Transverse colon (tissue), 4 donors: ENCODE measurements around the gene NRCAM. TPM values are rescaled to one million over a fixed set of nuclear protein-coding genes. Genes with fewer than 3 reads are reported as not detected.

Experiments used
- DNase-seq: peaks from one replicate; pipeline ENCODE4 v3.0.0-alpha.2; 2019
- H3K27ac ChIP-seq, 4 donors: fragments of 200-600 bp; sonication (generic); 2 replicates each; pipeline ENCODE4 v1.5.1; 2016 to 2018; ENCODE audit warnings: inconsistent platforms in 4 of 4
- H3K27me3 ChIP-seq: fragments of 200-600 bp; sonication (generic); 2 replicates; pipeline ENCODE4 v1.5.1; 2017; ENCODE audit warnings: inconsistent platforms
- H3K36me3 ChIP-seq, 4 donors: fragments of 200-600 bp; sonication (generic); 2 replicates each; pipeline ENCODE4 v1.5.1; 2017 to 2019; ENCODE audit warnings: inconsistent platforms in 4 of 4
- H3K4me1 ChIP-seq, 4 donors: fragments of 200-600 bp; sonication (generic); 2 replicates each; pipeline ENCODE4 v1.5.1; 2017 to 2020; ENCODE audit warnings: inconsistent platforms in 4 of 4
- H3K4me3 ChIP-seq, 4 donors: fragments of 200-600 bp; sonication (generic); 1 replicate in 1 of 4; 2 replicates in 3 of 4; pipeline versions ENCODE4 v1.5.1 to v1.6.1; 2017 to 2019; ENCODE audit warnings: inconsistent platforms in 4 of 4
- H3K9me3 ChIP-seq, 2 donors: fragments of 200-600 bp; sonication (generic); 2 replicates each; pipeline ENCODE4 v1.5.1; 2017 to 2019; ENCODE audit warnings: inconsistent platforms in 2 of 2
- CTCF ChIP-seq, 5 experiments: fragments of 200-600 bp in 3 of 5; fragments of 450-650 bp in 2 of 5; sonication (generic) in 3 of 5; IDR thresholded peaks; 1 replicate in 2 of 5; 2 replicates in 3 of 5; pipeline ENCODE4 v1.5.1; 2016 to 2017; ENCODE audit warnings: antibody characterized with exemption in 5 of 5, inconsistent platforms in 3 of 5, mild to moderate bottlenecking in 2 of 5, moderate library complexity in 1 of 5
- EP300 ChIP-seq: sonication (generic); formaldehyde crosslinking; IDR thresholded peaks from one replicate; pipeline ENCODE4 v1.6.1; 2017; ENCODE audit warnings: antibody characterized with exemption, low read depth
- POLR2A ChIP-seq: fragments of 450-650 bp; IDR thresholded peaks from one replicate; pipeline ENCODE4 v1.6.1; 2016; ENCODE audit warnings: antibody characterized with exemption, mild to moderate bottlenecking, moderate library complexity
- POLR2AphosphoS5 ChIP-seq, 3 donors: sonication (generic); formaldehyde crosslinking; IDR thresholded peaks; one replicate each; pipeline ENCODE4 v1.6.1; 2016; ENCODE audit warnings: antibody characterized with exemption in 3 of 3
- WGBS, 2 donors: methylation state at CpG; one replicate each; pipeline ENCODE4 v1.1.5; 2018; ENCODE audit warnings: low coverage in 1 of 2; 5-methylcytosine and 5-hydroxymethylcytosine counted together
- in situ Hi-C, 4 donors: fragments of 200-750 bp; cut with MboI; loops; one replicate each; pipeline versions ENCODE4 v1.15.0 to v1.15.1; 2017; ENCODE audit warnings: low sequenced_read_pairs in 3 of 4, low pct_ligation_motif_present in 1 of 4, low pct_unique_long_range_greater_than_20kb in 1 of 4
- intact Hi-C: fragments of 100-400 bp; cut with DNase I; formaldehyde crosslinking; loops from one replicate; pipeline ENCODE4 v1.15.1; 2023; ENCODE audit warnings: low total_unique reads
- total RNA-seq, 4 donors: library from RNA; depleted of rRNA; stranded (reverse); fragments of >200 nt; gene quantifications; one replicate each; pipeline ENCODE4 v1.1.0, GENCODE V29; 2016

The NRCAM gene
- total RNA-seq, 4 donors from 2014 or later = 0.60 to 2.5 (median 1.8) TPM

- no peak for DNase-seq
- in situ Hi-C loops (no loop called here), intact Hi-C loops (no loop called here)
- Histone ChIP-seq H3K4me1 (no peaks in the 10 kb centered on the region), H3K27me3 (no peaks in the 10 kb centered on the region), H3K9me3 (no peaks in the 10 kb centered on the region), H3K36me3 (no peaks in the 10 kb centered on the region), H3K4me3 (no peak overlapping the region), H3K27ac (no peak overlapping the region)
- WGBS, 2 donors = 50 to 57% methylated on average over 3 of the region's 3 CpGs
- TF ChIP-seq POLR2A (no peak), CTCF (IDR thresholded peaks at IDR 0.05) (no peak)
These were observed 304.0 kb downstream of the NRCAM start for GRCh38 chr7:108152198-108152597.

GRCh38 chr7:108149908-108150307 is 306.3 kb downstream of the NRCAM start:
- Histone ChIP-seq H3K9me3 (no peaks in the 10 kb centered on the region), H3K4me3 (no peak overlapping the region), H3K27ac (no peak overlapping the region), H3K4me1 (peaks cover 0 to 6% (median 2%) of the 10 kb centered on the region in 4 donors), H3K27me3 (no peaks in the 10 kb centered on the region), H3K36me3 (no peaks in the 10 kb centered on the region)
- intact Hi-C loops (loop anchor here (10.0 kb wide), 2 partner anchors 145 to 255 kb away; partner anchors contain the start of genes DLD and LAMB1), in situ Hi-C loops (loop anchor here in 2 of 4 donors (25.0 kb wide), 2 partner anchors 263 to 413 kb away; partner anchors contain the start of genes CBLL1 (in 2 of the 2) and DLD (in 1 of the 2))
- no peak for DNase-seq
- 25 to 63% methylated on average over 2 to 6 of the region's 6 CpGs for WGBS, 2 donors
- TF ChIP-seq EP300 (no peak), POLR2AphosphoS5 (IDR thresholded peaks at IDR 0.05) (no peak), CTCF (IDR thresholded peaks at IDR 0.05) (no peak), POLR2A (no peak)

GRCh38 chr7:108149119-108149518 is 307.1 kb downstream of the NRCAM start:
- peaks cover 0 to 6% (median 2%) of the 10 kb centered on the region in 4 donors for H3K4me1 ChIP-seq
- 78 to 90% methylated on average over 5 of the region's 5 CpGs for WGBS, 2 donors
- intact Hi-C loops = loop anchor here (10.0 kb wide), 2 partner anchors 144 to 254 kb away; partner anchors contain the start of genes DLD and LAMB1
- H3K4me3 ChIP-seq = no peak overlapping the region
- H3K27me3 ChIP-seq = no peaks in the 10 kb centered on the region
- TF ChIP-seq CTCF (IDR thresholded peaks at IDR 0.05) (no peak), POLR2A (no peak), POLR2AphosphoS5 (IDR thresholded peaks at IDR 0.05) (no peak), EP300 (no peak)
- H3K27ac ChIP-seq = no peak overlapping the region
- H3K9me3 ChIP-seq = no peaks in the 10 kb centered on the region
- H3K36me3 ChIP-seq = no peaks in the 10 kb centered on the region
- no peak for DNase-seq
- in situ Hi-C loops = loop anchor here in 2 of 4 donors (25.0 kb wide), 2 partner anchors 262 to 412 kb away; partner anchors contain the start of genes CBLL1 (in 2 of the 2) and DLD (in 1 of the 2)

- Histone ChIP-seq H3K9me3 (no peaks in the 10 kb centered on the region), H3K4me1 (peaks cover 0 to 6% (median 2%) of the 10 kb centered on the region in 4 donors), H3K27ac (no peak overlapping the region), H3K27me3 (no peaks in the 10 kb centered on the region), H3K4me3 (no peak overlapping the region), H3K36me3 (no peaks in the 10 kb centered on the region)
- DNase-seq = no peak
- WGBS, 2 donors = 76 to 88% methylated on average over 6 of the region's 6 CpGs
- in situ Hi-C loops = loop anchor here in 2 of 4 donors (25.0 kb wide), 2 partner anchors 260 to 410 kb away; partner anchors contain the start of genes CBLL1 (in 2 of the 2) and DLD (in 1 of the 2)
- intact Hi-C loops = loop anchor here (10.0 kb wide), 2 partner anchors 142 to 252 kb away; partner anchors contain the start of genes DLD and LAMB1
- TF ChIP-seq CTCF (IDR thresholded peaks at IDR 0.05) = no peak
- TF ChIP-seq POLR2AphosphoS5 (IDR thresholded peaks at IDR 0.05) = no peak
- TF ChIP-seq POLR2A = no peak
- TF ChIP-seq EP300 = no peak
These were observed 309.1 kb downstream of the NRCAM start for GRCh38 chr7:108147031-108147563.
